ENCODE data around the gene KBTBD7. TPM values are rescaled to one million over a fixed set of nuclear protein-coding genes. Genes with fewer than 3 reads are reported as not detected.

KBTBD7 gene
- polyA plus RNA-seq, 3 donors: 0.43 to 7.7 (median 5.5) TPM

DNA sequence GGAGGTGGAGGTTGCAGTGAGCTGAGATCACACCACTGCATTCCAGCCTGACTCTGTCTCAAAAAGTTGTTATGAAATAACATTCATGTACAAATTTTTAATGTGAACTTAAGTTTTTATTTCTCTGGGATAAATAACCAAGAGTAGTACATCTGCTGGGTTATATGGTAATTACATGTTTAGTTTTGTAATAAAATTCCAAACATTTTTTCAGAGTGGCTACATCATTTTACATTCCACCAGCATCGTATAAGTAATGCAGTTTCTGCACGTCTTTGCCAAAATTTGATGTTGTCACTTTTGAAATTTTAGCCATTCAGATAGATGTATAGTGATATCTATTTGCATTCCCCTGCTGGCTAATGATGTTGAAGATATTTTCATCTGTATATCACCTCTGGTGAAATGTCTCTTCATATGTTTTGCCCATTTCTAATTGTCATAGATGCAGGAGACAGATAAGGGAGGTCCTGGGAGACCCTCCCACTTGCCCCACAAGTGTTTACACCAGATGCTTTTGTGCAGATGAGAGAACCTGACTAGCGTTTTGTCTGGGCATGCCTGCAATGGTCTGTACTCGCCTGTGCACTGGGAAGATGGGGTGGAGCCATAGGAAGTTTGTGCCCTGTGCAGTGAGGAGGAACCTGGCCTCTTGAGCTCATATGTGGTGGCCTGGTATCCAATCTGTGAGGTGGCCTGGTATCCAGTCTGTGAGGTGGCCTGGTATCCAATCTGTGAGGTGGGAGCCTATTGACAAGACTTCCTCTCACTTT is 49.0 kb downstream of the KBTBD7 start:
- H3K4me1 ChIP-seq (ENCODE audit: control insufficient read depth in 1 of 2, insufficient read depth in 2 of 2, low read length in 2 of 2): no peaks in the 10 kb centered on the region
- H3K4me1 Mint-ChIP-seq: no peaks in the 10 kb centered on the region
- no peaks in the 10 kb centered on the region for H3K27me3 Mint-ChIP-seq (ENCODE audit: low read depth in 3 of 3)
- no peak overlapping the region for H3K4me2 ChIP-seq (replicated peaks; ENCODE audit: extremely low read depth, low read length, poor library complexity, severe bottlenecking)
- H3K9ac ChIP-seq (ENCODE audit: insufficient read depth, low read length, poor library complexity, severe bottlenecking): no peak overlapping the region
- WGBS (ENCODE audit: insufficient coverage): 100% methylated on average over 1 of the region's 4 CpGs
- no peak overlapping the region for H3K4me3 Mint-ChIP-seq
- no peaks in the 10 kb centered on the region for H4K20me1 ChIP-seq (ENCODE audit: insufficient read depth, low read length)
- no peak overlapping the region for H3K27ac Mint-ChIP-seq
- intact Hi-C loops (cut with micrococcal nuclease): loop anchor here in 1 of 2 donors (5.0 kb wide), 1 partner anchor 42 kb away; no protein-coding TSS in a partner anchor
- H3K27me3 ChIP-seq (ENCODE audit: control insufficient read depth in 2 of 2, insufficient read depth in 2 of 2, low read length in 2 of 2): no peaks in the 10 kb centered on the region
- H2AFZ ChIP-seq (ENCODE audit: insufficient read depth, low read depth, low read length, poor library complexity, severe bottlenecking): no peak overlapping the region
- H3K36me3 Mint-ChIP-seq: peaks cover 3 to 9% of the 10 kb centered on the region in 2 donors
- peaks cover 25 to 43% (median 39%) of the 10 kb centered on the region in 7 donors for H3K9me3 Mint-ChIP-seq
- H3K9me3 ChIP-seq (replicated peaks in 1 of 2; ENCODE audit: control insufficient read depth in 1 of 2, insufficient read depth in 1 of 2, low read length in 2 of 2): peaks cover 33 to 41% of the 10 kb centered on the region in 2 donors
- H3K36me3 ChIP-seq (replicated peaks in 1 of 2; ENCODE audit: control insufficient read depth in 1 of 2, insufficient read depth in 2 of 2, low read length in 2 of 2): peaks cover 0 to 10% of the 10 kb centered on the region in 2 donors
- no peak for DNase-seq
- H3K4me3 ChIP-seq (replicated peaks in 1 of 3; ENCODE audit: low read depth in 2 of 3, low read length in 3 of 3): no peak overlapping the region
- TF ChIP-seq, protein P1, sequence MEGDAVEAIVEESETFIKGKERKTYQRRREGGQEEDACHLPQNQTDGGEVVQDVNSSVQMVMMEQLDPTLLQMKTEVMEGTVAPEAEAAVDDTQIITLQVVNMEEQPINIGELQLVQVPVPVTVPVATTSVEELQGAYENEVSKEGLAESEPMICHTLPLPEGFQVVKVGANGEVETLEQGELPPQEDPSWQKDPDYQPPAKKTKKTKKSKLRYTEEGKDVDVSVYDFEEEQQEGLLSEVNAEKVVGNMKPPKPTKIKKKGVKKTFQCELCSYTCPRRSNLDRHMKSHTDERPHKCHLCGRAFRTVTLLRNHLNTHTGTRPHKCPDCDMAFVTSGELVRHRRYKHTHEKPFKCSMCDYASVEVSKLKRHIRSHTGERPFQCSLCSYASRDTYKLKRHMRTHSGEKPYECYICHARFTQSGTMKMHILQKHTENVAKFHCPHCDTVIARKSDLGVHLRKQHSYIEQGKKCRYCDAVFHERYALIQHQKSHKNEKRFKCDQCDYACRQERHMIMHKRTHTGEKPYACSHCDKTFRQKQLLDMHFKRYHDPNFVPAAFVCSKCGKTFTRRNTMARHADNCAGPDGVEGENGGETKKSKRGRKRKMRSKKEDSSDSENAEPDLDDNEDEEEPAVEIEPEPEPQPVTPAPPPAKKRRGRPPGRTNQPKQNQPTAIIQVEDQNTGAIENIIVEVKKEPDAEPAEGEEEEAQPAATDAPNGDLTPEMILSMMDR (IDR thresholded peaks at IDR 0.05): no peak
- H3K79me2 ChIP-seq (ENCODE audit: insufficient read depth, low read length): no peaks in the 10 kb centered on the region
- no peak overlapping the region for H3K27ac ChIP-seq (ENCODE audit: low read depth in 1 of 2, low read length in 2 of 2)

DNA sequence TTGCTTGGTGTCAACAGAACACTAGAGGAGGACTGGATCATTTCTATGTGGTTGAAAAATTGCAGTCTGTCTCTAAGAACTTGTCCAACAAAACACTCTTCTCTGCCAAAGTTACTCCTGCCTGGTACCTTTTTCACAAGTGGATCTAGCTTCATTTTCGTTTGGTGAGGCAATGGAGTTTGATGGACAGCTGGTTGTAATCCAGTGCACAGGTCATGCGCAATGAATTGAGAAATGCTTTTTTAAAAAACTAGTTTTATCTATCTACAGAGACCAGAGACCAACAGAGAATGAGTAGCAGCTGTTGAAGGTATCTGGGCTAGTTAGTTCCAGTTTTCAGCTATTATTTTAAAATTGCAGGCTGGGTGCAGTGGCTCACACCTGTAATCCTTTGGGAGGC is 49.8 kb downstream of the KBTBD7 start:
- TF ChIP-seq, protein P1 (IDR thresholded peaks at IDR 0.05): no peak
- Mint-ChIP-seq H3K9me3 (peaks cover 20 to 35% (median 32%) of the 10 kb centered on the region in 7 donors), H3K27me3 (ENCODE audit: low read depth in 3 of 3) (no peaks in the 10 kb centered on the region), H3K4me3 (no peak overlapping the region), H3K27ac (no peak overlapping the region), H3K36me3 (peaks cover 3 to 4% of the 10 kb centered on the region in 2 donors), H3K4me1 (no peaks in the 10 kb centered on the region)
- no peak overlapping the region for H3K9ac ChIP-seq (ENCODE audit: insufficient read depth, low read length, poor library complexity, severe bottlenecking)
- peaks cover 0 to 4% of the 10 kb centered on the region in 2 donors for H3K36me3 ChIP-seq (replicated peaks in 1 of 2; ENCODE audit: control insufficient read depth in 1 of 2, insufficient read depth in 2 of 2, low read length in 2 of 2)
- WGBS (ENCODE audit: insufficient coverage): no CpG with 5 or more reads among the region's 2 CpGs
- no peaks in the 10 kb centered on the region for H4K20me1 ChIP-seq (ENCODE audit: insufficient read depth, low read length)
- no peaks in the 10 kb centered on the region for H3K4me1 ChIP-seq (ENCODE audit: control insufficient read depth in 1 of 2, insufficient read depth in 2 of 2, low read length in 2 of 2)
- no peaks in the 10 kb centered on the region for H3K27me3 ChIP-seq (ENCODE audit: control insufficient read depth in 2 of 2, insufficient read depth in 2 of 2, low read length in 2 of 2)
- no peak overlapping the region for H2AFZ ChIP-seq (ENCODE audit: insufficient read depth, low read depth, low read length, poor library complexity, severe bottlenecking)
- H3K4me2 ChIP-seq (replicated peaks; ENCODE audit: extremely low read depth, low read length, poor library complexity, severe bottlenecking): no peak overlapping the region
- no peak overlapping the region for H3K4me3 ChIP-seq (replicated peaks in 1 of 3; ENCODE audit: low read depth in 2 of 3, low read length in 3 of 3)
- intact Hi-C loops (cut with micrococcal nuclease): no loop called here
- H3K27ac ChIP-seq (ENCODE audit: low read depth in 1 of 2, low read length in 2 of 2): no peak overlapping the region
- no peaks in the 10 kb centered on the region for H3K79me2 ChIP-seq (ENCODE audit: insufficient read depth, low read length)
- no peak for DNase-seq
- H3K9me3 ChIP-seq (replicated peaks in 1 of 2; ENCODE audit: control insufficient read depth in 1 of 2, insufficient read depth in 1 of 2, low read length in 2 of 2): peaks cover 26 to 34% of the 10 kb centered on the region in 2 donors

Other genes starting within 250 kb of the KBTBD7 start
- 10 to 100 TPM; 63.1 to 83.3 (median 83.3) TPM for gene ELF1, start 175.3 kb downstream of the KBTBD7 start, polyA plus RNA-seq
- gene WBP4, start 133.1 kb downstream of the KBTBD7 start, polyA plus RNA-seq: 1 to 10 TPM; 2.8 to 3.8 (median 3.7) TPM
- 1 to 10 TPM in 1 of 3 donors, under 1 TPM in 2; 0.37 to 1.2 (median 0.54) TPM for gene KBTBD6, start 61.8 kb downstream of the KBTBD7 start, polyA plus RNA-seq
- gene MTRF1, start 69.0 kb upstream of the KBTBD7 start, polyA plus RNA-seq: 10 to 100 TPM in 1 of 3 donors, 1 to 10 TPM in 2; 4.0 to 17.2 (median 6.0) TPM
- 10 to 100 TPM in 1 of 3 donors, 1 to 10 TPM in 2; 3.8 to 20.6 (median 5.9) TPM for gene NAA16, start 116.7 kb upstream of the KBTBD7 start, polyA plus RNA-seq